ENCODE measurements around the gene VPS37B.

Gene VPS37B

GRCh38 chr12:122848471-122849351 is 47.2 kb downstream of the VPS37B start:
- no peak overlapping the region for H3K9ac ChIP-seq (ENCODE audit: low read length)
- H3K27ac ChIP-seq (ENCODE audit: low read depth, low read length): no peak overlapping the region
- no peaks in the 10 kb centered on the region for H4K20me1 ChIP-seq (ENCODE audit: low read depth, low read length)
- TF ChIP-seq CTCF (IDR thresholded peaks at IDR 0.05; ENCODE audit: insufficient read depth, low read length, poor library complexity, severe bottlenecking): no peak
- TF ChIP-seq EZH2phosphoT487 (conservative IDR thresholded peaks at IDR 0.05; ENCODE audit: low read length): no peak
- no peak overlapping the region for H3K4me2 ChIP-seq (ENCODE audit: low read depth, low read length, poor library complexity, severe bottlenecking)
- H3K4me3 ChIP-seq (ENCODE audit: insufficient read depth, low read length, poor library complexity, severe bottlenecking): no peak overlapping the region
- H2AFZ ChIP-seq (ENCODE audit: low read depth, low read length, severe bottlenecking): no peak overlapping the region
- H3K9me3 ChIP-seq (ENCODE audit: insufficient read depth, low read length): no peaks in the 10 kb centered on the region
- no peaks in the 10 kb centered on the region for H3K9me2 ChIP-seq (replicated peaks; ENCODE audit: insufficient read depth, low read length)
- H3K79me2 ChIP-seq (ENCODE audit: insufficient read depth, low read length): no peaks in the 10 kb centered on the region
- H3F3A ChIP-seq (ENCODE audit: insufficient read depth): no peaks in the 10 kb centered on the region
- H3K27me3 ChIP-seq (ENCODE audit: low read length): no peaks in the 10 kb centered on the region
- no peaks in the 10 kb centered on the region for H3K36me3 ChIP-seq (ENCODE audit: low read length)

GRCh38 chr12:122847921-122848421 is 48.0 kb downstream of the VPS37B start:
- Histone ChIP-seq H3K9me3 (ENCODE audit: insufficient read depth, low read length) (no peaks in the 10 kb centered on the region), H3K4me2 (ENCODE audit: low read depth, low read length, poor library complexity, severe bottlenecking) (no peak overlapping the region), H3K79me2 (ENCODE audit: insufficient read depth, low read length) (0 out of 2 replicates have a peak, but pooled peaks cover 2% of the 10 kb centered on the region), H3K9me2 (replicated peaks; ENCODE audit: insufficient read depth, low read length) (no peaks in the 10 kb centered on the region), H3F3A (ENCODE audit: insufficient read depth) (no peaks in the 10 kb centered on the region), H2AFZ (ENCODE audit: low read depth, low read length, severe bottlenecking) (no peak overlapping the region), H3K27ac (ENCODE audit: low read depth, low read length) (no peak overlapping the region), H3K9ac (ENCODE audit: low read length) (no peak overlapping the region), H3K4me3 (ENCODE audit: insufficient read depth, low read length, poor library complexity, severe bottlenecking) (no peak overlapping the region), H3K36me3 (ENCODE audit: low read length) (no peaks in the 10 kb centered on the region), H4K20me1 (ENCODE audit: low read depth, low read length) (no peaks in the 10 kb centered on the region), H3K27me3 (ENCODE audit: low read length) (no peaks in the 10 kb centered on the region)
- no peak for TF ChIP-seq CTCF (IDR thresholded peaks at IDR 0.05; ENCODE audit: insufficient read depth, low read length, poor library complexity, severe bottlenecking)
- no peak for TF ChIP-seq EZH2phosphoT487 (conservative IDR thresholded peaks at IDR 0.05; ENCODE audit: low read length)

GRCh38 chr12:122847516-122847836 is 48.4 kb downstream of the VPS37B start:
- no peak overlapping the region for H3K9ac ChIP-seq (ENCODE audit: low read length)
- no peak overlapping the region for H3K27ac ChIP-seq (ENCODE audit: low read depth, low read length)
- no peaks in the 10 kb centered on the region for H3K9me2 ChIP-seq (replicated peaks; ENCODE audit: insufficient read depth, low read length)
- no peak overlapping the region for H3K4me2 ChIP-seq (ENCODE audit: low read depth, low read length, poor library complexity, severe bottlenecking)
- no peaks in the 10 kb centered on the region for H3K36me3 ChIP-seq (ENCODE audit: low read length)
- H3K4me3 ChIP-seq (ENCODE audit: insufficient read depth, low read length, poor library complexity, severe bottlenecking): no peak overlapping the region
- H3F3A ChIP-seq (ENCODE audit: insufficient read depth): no peaks in the 10 kb centered on the region
- no peaks in the 10 kb centered on the region for H3K27me3 ChIP-seq (ENCODE audit: low read length)
- H3K9me3 ChIP-seq (ENCODE audit: insufficient read depth, low read length): no peaks in the 10 kb centered on the region
- no peak overlapping the region for H2AFZ ChIP-seq (ENCODE audit: low read depth, low read length, severe bottlenecking)
- H4K20me1 ChIP-seq (ENCODE audit: low read depth, low read length): no peaks in the 10 kb centered on the region
- 0 out of 2 replicates have a peak, but pooled peaks cover 6% of the 10 kb centered on the region for H3K79me2 ChIP-seq (ENCODE audit: insufficient read depth, low read length)
- no peak for TF ChIP-seq EZH2phosphoT487 (conservative IDR thresholded peaks at IDR 0.05; ENCODE audit: low read length)
